ENCODE measurements around the gene LGI4.

The LGI4 gene

GRCh38 chr19:35134601-35135242, at the start of gene LGI4:
TSS of gene LGI4 (minus strand) at chr19:35135059. CDS start at chr19:35134680, 379 bp downstream.
- no peak for DNase-seq

DNA sequence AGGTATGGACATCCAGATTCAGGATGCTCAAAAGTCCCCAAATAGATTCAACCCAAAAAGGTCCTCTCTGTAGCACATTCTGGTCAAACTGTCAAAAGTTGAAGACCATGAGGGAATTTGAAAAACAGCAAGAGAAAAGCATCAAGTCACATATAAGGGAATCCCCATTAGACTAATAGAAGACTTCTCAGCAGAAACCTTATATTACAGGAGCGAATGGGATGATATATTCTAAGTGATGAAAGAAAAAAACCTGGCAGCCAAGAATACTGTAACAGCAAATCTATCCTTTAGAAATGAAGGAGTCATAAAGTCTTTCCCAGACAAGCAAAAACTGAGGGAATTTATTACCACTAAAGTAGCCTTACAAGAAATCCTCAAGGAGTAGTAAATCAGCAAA, 49.4 kb upstream of the LGI4 start:
- no peak for DNase-seq

GRCh38 chr19:35181387-35181786, 46.5 kb upstream of the LGI4 start:
- no peak for DNase-seq

DNA sequence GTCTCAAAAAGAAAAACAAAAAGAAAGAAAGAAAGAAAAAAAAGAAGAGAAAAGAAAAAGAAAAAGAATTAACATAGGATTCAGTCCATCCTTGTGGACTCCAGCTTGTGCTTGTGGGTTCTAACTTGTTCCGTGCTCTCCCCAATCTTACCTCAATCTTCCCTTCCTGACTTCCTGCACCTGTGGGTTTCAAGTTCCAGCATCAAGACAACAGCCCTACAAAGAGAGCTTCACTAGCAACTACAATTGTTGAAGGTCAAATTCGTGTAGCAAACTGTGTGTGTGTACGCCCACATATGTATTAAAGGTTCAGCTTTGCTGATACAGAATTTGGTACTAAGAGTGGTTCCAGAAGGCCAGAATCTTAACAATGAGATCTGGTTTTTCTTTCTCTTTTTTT, 45.0 kb upstream of the LGI4 start:
- no peak for DNase-seq

DNA sequence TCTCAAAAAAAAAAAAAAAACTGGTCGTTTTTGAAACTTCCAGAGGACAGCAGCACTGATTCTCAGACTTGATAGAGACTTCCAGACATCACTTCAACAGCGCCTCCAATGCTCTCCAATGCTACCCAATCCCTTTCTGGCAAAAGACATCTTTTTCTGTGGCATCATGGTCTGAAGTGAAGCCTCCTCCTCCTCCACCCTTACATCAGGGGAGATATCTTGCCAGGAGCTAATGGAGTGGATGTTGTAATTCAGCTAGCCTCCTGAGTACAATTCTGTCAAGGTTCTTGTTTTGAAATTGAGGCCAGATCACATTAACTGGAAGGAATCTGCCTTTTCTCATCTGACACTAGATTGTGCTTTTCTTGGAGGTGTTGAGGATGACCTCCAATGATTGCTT, 43.8 kb upstream of the LGI4 start:
- no peak for DNase-seq

DNA sequence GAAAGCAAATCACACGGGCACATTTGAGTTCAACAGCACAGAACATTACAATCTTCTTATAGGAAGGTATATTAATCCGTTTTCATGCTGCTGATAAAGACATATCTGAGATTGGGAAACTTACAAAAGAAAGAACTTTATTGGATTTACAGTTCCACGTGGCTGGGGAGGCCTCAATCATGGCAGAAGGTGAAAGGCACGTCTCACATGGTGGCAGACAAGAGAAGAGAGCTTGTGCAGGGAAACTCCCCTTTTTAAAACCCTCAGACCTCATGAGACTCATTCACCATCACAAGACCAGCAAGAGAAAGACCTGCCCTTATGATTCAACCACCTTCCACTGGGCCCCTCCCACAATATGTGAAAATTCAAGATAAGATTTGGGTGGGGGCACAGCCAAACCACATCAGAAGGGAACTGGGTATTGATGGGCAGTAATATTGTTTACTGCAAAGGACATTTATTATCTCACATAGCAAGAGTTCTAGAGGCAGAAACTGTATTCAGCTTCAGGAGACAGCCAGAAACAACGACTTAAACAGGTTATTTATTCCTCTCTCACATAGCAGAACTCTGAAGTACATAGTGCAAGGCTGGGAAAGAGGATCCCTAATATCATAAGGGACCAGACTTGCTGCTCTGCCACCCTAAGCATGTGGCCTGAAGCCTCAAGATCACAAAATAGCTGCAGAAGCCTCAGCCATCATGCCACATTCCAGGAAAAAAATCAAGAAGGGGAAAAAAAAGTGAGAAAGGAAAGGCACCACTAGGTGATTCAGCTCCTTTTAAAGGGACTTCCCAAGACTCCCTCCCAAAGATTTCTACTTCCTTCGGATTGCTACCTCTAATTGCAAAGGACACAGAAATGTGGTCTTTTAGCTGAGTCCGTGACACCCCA, 42.8 kb upstream of the LGI4 start:
- no peak for DNase-seq

DNA sequence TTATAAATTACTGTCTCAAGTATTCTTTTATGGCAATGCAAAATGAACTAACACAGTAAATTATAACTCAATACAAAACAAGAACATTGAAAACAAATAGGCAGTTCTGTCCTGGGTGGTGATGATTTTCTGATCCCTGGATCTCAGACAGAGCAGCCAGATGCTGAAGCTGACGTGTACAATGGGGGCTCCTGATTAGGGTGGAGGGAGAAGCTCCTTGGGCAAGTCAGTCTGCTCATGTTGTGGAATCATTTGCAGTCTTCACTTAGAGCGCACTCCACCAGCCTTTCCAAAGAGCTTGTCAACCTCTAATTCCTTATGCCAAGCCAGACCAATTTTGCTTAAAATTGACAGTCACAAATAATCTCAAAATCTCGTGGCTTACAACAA, 41.3 kb upstream of the LGI4 start:
- no peak for DNase-seq

- DNase-seq, result no peak
These were observed 39.4 kb upstream of the LGI4 start for GRCh38 chr19:35174226-35174625.

- no peak for DNase-seq
These were observed 36.9 kb upstream of the LGI4 start for GRCh38 chr19:35171730-35172129.

- no peak for DNase-seq
These were observed 35.7 kb upstream of the LGI4 start for GRCh38 chr19:35170359-35171061.

GRCh38 chr19:35169221-35169995, 34.5 kb upstream of the LGI4 start:
- no peak for DNase-seq

GRCh38 chr19:35168196-35168595, 33.3 kb upstream of the LGI4 start:
- DNase-seq, result no peak

DNA sequence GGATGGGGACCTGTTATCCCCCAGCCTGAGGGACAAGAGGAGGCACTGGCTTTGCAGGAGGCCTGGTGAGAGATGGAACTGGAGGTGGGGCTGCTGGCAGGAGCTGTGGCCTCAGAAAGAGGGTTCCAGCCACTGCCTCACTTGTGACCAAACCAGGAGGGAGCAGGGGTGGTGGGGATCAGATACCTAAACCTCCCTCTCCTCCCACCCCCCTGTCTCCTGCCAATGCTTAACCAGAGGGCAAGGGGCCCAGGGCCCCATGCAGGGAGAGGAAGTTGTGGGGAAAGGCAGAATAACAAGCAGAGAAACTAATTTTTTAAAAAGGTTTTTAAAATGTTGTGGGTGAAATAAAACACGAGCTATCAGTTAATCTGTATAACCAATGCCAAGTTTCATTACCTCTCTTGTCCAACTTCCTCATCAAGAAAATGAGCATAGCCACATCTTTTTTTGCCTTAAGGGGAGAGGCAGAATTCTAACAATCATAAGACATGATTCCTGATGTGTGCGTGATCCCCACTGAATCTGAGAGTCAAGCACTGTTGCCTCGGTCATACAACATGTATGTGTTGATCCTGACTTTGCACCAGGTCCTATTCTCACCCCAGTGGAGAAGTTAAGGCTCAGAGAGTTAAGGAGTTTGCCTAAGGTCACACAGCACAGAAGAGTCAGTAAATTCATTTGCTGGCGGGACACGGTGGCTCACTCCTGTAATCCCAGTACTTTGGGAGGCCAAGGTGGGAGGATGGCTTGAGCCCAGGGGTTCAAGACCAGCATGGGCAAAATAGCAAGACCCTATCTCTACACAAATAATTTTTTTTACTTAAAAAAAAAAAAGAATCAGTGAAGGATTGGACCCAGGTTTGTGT, 32.6 kb upstream of the LGI4 start:
- no peak for DNase-seq

DNA sequence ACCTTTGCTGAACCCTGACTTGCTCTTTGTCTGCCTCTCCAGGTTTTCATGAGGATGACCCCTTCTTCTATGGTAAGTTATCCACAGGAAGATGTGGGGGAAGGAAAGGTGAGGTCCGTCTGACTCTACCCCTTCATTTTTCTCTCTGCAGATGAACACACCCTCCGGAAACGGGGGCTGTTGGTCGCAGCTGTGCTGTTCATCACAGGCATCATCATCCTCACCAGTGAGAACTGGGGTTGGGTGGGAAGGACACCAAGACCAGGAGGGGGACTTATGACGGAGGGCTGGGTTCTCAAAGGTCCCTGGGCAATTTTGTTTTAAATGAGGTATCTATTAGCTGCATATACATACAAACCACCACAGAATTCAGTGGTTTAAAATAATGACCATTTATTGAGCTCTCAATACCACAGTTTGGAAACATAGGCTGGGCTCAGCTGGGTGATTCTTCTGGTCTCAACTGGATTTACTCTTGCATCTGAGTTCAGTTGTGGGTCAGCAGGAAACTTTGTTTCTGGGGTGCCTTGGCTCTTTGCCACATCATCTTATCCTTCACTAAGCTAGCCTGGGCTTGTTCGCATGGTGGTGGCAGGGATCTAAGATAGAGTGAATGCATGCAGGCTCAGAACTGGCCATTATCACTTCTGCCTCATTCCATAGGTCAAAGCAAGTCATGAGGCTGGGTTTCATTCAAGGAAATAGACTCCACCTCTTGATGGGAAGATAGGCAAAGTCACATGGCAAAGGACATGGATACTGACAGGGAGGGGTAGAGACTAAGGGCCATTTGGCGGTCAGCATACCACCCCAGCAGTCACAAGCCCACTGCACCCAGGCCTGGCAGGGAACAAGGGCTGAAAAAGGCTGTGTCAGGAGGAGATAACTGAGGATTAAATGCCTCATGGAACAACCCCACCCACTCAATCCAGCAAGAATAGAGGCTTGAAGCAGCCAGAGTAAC, 31.5 kb upstream of the LGI4 start:
- DNase-seq, result no peak

- DNase-seq, result no peak
These were observed 30.6 kb upstream of the LGI4 start for GRCh38 chr19:35165200-35166058.

DNA sequence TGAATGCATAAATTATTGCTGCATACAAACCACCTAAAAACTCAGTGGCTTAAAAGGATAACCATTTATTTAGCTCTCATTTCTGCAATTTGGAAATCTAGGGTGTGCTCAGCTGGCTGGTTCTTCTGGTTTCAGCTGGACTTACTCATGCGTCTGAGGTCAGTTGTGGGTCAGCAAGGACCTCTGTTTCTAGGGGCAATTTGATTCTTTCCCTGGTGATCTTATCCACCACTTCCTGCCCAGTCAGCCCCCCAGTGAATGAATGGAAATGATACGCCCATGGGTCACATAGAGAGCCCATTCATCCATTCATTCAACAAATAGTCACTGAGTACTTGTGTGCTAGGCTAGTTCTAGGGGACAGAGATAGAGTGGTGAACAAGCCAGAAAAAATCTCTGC, 29.6 kb upstream of the LGI4 start:
- DNase-seq, result no peak

DNA sequence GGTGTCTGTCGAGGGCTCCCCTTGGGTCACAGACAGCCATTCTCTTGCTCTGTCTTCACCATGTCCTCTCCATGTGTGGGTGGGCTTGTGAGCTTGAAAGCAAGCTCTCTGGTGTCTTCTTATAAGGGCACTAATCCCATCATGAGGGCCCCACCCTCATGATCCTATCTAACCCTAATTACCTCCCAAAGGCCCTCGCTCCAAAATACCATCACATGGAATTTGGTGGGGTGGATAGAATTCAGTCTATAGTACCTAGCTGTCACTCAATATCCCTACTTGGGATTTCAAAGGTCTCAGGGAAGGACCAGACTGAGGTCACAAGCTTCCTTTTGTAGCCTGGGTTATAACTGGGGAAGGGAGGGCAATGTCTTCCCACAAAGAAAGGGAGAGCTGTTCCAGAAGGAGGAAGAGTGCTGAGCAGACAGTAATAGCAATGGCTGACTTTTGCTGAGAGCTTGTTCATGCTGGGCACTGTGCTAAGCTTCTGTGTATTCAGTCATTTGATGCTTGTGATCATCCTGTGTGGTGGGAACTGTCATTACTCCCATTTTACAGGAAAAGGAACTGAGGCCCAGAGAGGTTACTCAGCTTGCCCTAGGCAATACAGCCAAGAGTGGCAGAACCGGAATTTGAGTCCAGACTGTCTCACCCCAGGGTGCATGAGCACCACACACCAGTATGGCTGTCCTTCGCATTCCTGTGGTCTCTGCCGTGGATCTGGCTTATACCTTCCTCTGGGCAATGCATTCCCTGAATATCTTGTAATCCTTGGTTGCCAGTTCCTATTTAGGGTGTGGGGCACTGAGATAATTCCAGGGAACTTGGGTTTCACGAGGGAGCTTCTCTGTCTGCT, 27.8 kb upstream of the LGI4 start:
- no peak for DNase-seq

GRCh38 chr19:35161434-35161743, 26.5 kb upstream of the LGI4 start:
- no peak for DNase-seq

All from activated CD4-positive, alpha-beta T cell treated with anti-CD3 and anti-CD28 coated beads, Interleukin-10, Interleukin-2, amounts not matched to agents 100 ng/mL and 50 ng/mL, durations not matched to agents 16 hours and 8 hours (primary cell).